Neuronal stem cell (in vitro differentiated cells): ENCODE measurements around the gene BMPER.

Experiments used
- DNase-seq: peaks from one replicate; pipeline ENCODE4 v3.0.0-alpha.2; 2013; ENCODE audit warnings: low spot score
- H2AFZ ChIP-seq: one replicate; pipeline ENCODE4 v1.6.1; 2013; ENCODE audit warnings: mild to moderate bottlenecking, low read length, inconsistent platforms
- H2AK5ac ChIP-seq: 2 replicates; pipeline ENCODE4 v1.6.1; 2013; ENCODE audit warnings: low read depth, mild to moderate bottlenecking, inconsistent platforms, low read length, moderate library complexity, mixed read lengths
- H2BK120ac ChIP-seq: 2 replicates; pipeline ENCODE4 v1.6.1; 2013; ENCODE audit warnings: low read depth, mild to moderate bottlenecking, inconsistent platforms, low read length, moderate library complexity, mixed read lengths
- H2BK12ac ChIP-seq: one replicate; pipeline ENCODE4 v1.6.1; 2013; ENCODE audit warnings: low read length, inconsistent platforms
- H2BK15ac ChIP-seq: 2 replicates; pipeline ENCODE4 v1.6.1; 2013; ENCODE audit warnings: mild to moderate bottlenecking, low read length, inconsistent platforms, mixed read lengths
- H2BK5ac ChIP-seq: one replicate; pipeline ENCODE4 v1.6.1; 2013; ENCODE audit warnings: inconsistent platforms, mild to moderate bottlenecking, low read length, moderate library complexity
- H3K14ac ChIP-seq: one replicate; pipeline ENCODE4 v1.6.1; 2013; ENCODE audit warnings: low read length, inconsistent platforms
- H3K18ac ChIP-seq: 2 replicates; pipeline ENCODE4 v1.6.1; 2013; ENCODE audit warnings: low read length, inconsistent platforms
- H3K23ac ChIP-seq: 2 replicates; pipeline ENCODE4 v1.6.1; 2013; ENCODE audit warnings: low read depth, mild to moderate bottlenecking, mixed read lengths, low read length, inconsistent platforms; ENCODE audit not compliant: poor library complexity
- H3K27ac ChIP-seq: replicated peaks from 3 replicates; pipeline ENCODE4 v1.5.1; 2013; ENCODE audit warnings: low read length, inconsistent platforms
- H3K27me3 ChIP-seq, 3 experiments: 2 replicates each; pipeline ENCODE4 v1.6.1; 2013; ENCODE audit warnings: low read length in 3 of 3, mild to moderate bottlenecking in 2 of 3, inconsistent platforms in 1 of 3, low read depth in 1 of 3, mixed read lengths in 1 of 3, moderate library complexity in 1 of 3; ENCODE audit not compliant: control insufficient read depth in 3 of 3, insufficient read depth in 3 of 3
- H3K36me3 ChIP-seq, 2 donors: replicated peaks in 1 of 2; 2 replicates each; pipeline ENCODE4 v1.6.1; 2013; ENCODE audit warnings: low read length in 2 of 2; ENCODE audit not compliant: control insufficient read depth in 2 of 2, insufficient read depth in 2 of 2
- H3K4ac ChIP-seq: 2 replicates; pipeline ENCODE4 v1.6.1; 2013; ENCODE audit warnings: inconsistent platforms, mild to moderate bottlenecking, low read length, moderate library complexity
- H3K4me1 ChIP-seq, 2 donors: 1 replicate in 1 of 2; 2 replicates in 1 of 2; pipeline ENCODE4 v1.6.1; 2013; ENCODE audit warnings: low read length in 2 of 2, low read depth in 1 of 2; ENCODE audit not compliant: control insufficient read depth in 2 of 2, insufficient read depth in 1 of 2
- H3K4me2 ChIP-seq: one replicate; pipeline ENCODE4 v1.6.1; 2013; ENCODE audit warnings: mild to moderate bottlenecking, low read length, inconsistent platforms; ENCODE audit not compliant: insufficient read depth, poor library complexity, severe bottlenecking
- H3K4me3 ChIP-seq, 2 donors: 2 replicates each; pipeline ENCODE4 v1.5.1; 2013; ENCODE audit warnings: low read length in 2 of 2, mild to moderate bottlenecking in 2 of 2, inconsistent platforms in 1 of 2, moderate library complexity in 1 of 2
- H3K79me1 ChIP-seq: one replicate; pipeline ENCODE4 v1.6.1; 2013; ENCODE audit warnings: low read depth, mild to moderate bottlenecking, inconsistent platforms, low read length, moderate library complexity
- H3K9ac ChIP-seq: one replicate; pipeline ENCODE4 v1.6.1; 2013; ENCODE audit warnings: mild to moderate bottlenecking, low read depth, low read length, inconsistent platforms; ENCODE audit not compliant: poor library complexity
- H3K9me3 ChIP-seq, 2 donors: replicated peaks in 1 of 2; 2 replicates each; pipeline versions ENCODE3 to v1.6.1; 2013; ENCODE audit warnings: low read length in 2 of 2, mild to moderate bottlenecking in 2 of 2, inconsistent platforms in 1 of 2, low read depth in 1 of 2, mixed read lengths in 1 of 2, moderate library complexity in 1 of 2; ENCODE audit not compliant: control insufficient read depth in 2 of 2, insufficient read depth in 1 of 2
- H4K8ac ChIP-seq: one replicate; pipeline ENCODE4 v1.6.1; 2013; ENCODE audit warnings: low read depth, mild to moderate bottlenecking, inconsistent platforms, low read length, moderate library complexity
- H4K91ac ChIP-seq: one replicate; pipeline ENCODE4 v1.6.1; 2013; ENCODE audit warnings: low read length, low read depth, mild to moderate bottlenecking, inconsistent platforms; ENCODE audit not compliant: poor library complexity
- WGBS, 2 donors: extraction: QIAGEN DNeasy Blood & Tissue Kit; methylation state at CpG; one replicate each; pipeline ENCODE4 v1.1.7; 2013; ENCODE audit warnings: missing lambda C conversion rate in 2 of 2, mixed read lengths in 1 of 2; ENCODE audit not compliant: insufficient read length in 2 of 2, insufficient replicate concordance in 1 of 2; ENCODE audit errors: extremely low coverage in 2 of 2; 5-methylcytosine and 5-hydroxymethylcytosine counted together

The BMPER gene

GRCh38 chr7:34058801-34059135 is 153.4 kb downstream of the BMPER start:
- no peaks in the 10 kb centered on the region for H3K79me1 ChIP-seq
- no peak overlapping the region for H3K4ac ChIP-seq
- H2BK15ac ChIP-seq = no peak overlapping the region
- peaks cover 0 to 12% of the 10 kb centered on the region in 2 donors for H3K4me1 ChIP-seq
- H2BK5ac ChIP-seq = no peak overlapping the region
- no peaks in the 10 kb centered on the region for H3K9me3 ChIP-seq
- H2BK120ac ChIP-seq = no peak overlapping the region
- no peaks in the 10 kb centered on the region for H3K27me3 ChIP-seq
- no peak overlapping the region for H3K23ac ChIP-seq
- H2BK12ac ChIP-seq = no peak overlapping the region
- no peak overlapping the region for H3K14ac ChIP-seq
- no peak overlapping the region for H3K18ac ChIP-seq
- H2AFZ ChIP-seq = no peak overlapping the region
- no peak for DNase-seq
- H3K4me2 ChIP-seq = no peak overlapping the region
- no peak overlapping the region for H3K4me3 ChIP-seq
- no peak overlapping the region for H4K91ac ChIP-seq
- H3K9ac ChIP-seq = no peak overlapping the region
- WGBS, 2 donors = no CpG with 5 or more reads among the region's 1 CpG
- no peak overlapping the region for H4K8ac ChIP-seq
- no peak overlapping the region for H2AK5ac ChIP-seq
- H3K27ac ChIP-seq = no peak overlapping the region
- no peaks in the 10 kb centered on the region for H3K36me3 ChIP-seq

GRCh38 chr7:34059136-34059828 is 153.9 kb downstream of the BMPER start:
- H2BK5ac ChIP-seq = no peak overlapping the region
- H4K91ac ChIP-seq = no peak overlapping the region
- H3K4ac ChIP-seq = no peak overlapping the region
- H3K79me1 ChIP-seq = no peaks in the 10 kb centered on the region
- H3K23ac ChIP-seq = no peak overlapping the region
- no peak overlapping the region for H2BK12ac ChIP-seq
- no peak overlapping the region for H2BK120ac ChIP-seq
- H3K4me2 ChIP-seq = no peak overlapping the region
- H3K4me3 ChIP-seq = no peak overlapping the region
- no peaks in the 10 kb centered on the region for H3K36me3 ChIP-seq
- no peak overlapping the region for H3K18ac ChIP-seq
- H4K8ac ChIP-seq = no peak overlapping the region
- no peak overlapping the region for H3K27ac ChIP-seq
- H3K4me1 ChIP-seq = peaks cover 0 to 12% of the 10 kb centered on the region in 2 donors
- H3K14ac ChIP-seq = no peak overlapping the region
- H3K9me3 ChIP-seq = no peaks in the 10 kb centered on the region
- WGBS, 2 donors = no CpG with 5 or more reads among the region's 8 CpGs
- DNase-seq = no peak
- H3K9ac ChIP-seq = no peak overlapping the region
- H2AFZ ChIP-seq = no peak overlapping the region
- H2BK15ac ChIP-seq = no peak overlapping the region
- no peaks in the 10 kb centered on the region for H3K27me3 ChIP-seq
- no peak overlapping the region for H2AK5ac ChIP-seq

DNA sequence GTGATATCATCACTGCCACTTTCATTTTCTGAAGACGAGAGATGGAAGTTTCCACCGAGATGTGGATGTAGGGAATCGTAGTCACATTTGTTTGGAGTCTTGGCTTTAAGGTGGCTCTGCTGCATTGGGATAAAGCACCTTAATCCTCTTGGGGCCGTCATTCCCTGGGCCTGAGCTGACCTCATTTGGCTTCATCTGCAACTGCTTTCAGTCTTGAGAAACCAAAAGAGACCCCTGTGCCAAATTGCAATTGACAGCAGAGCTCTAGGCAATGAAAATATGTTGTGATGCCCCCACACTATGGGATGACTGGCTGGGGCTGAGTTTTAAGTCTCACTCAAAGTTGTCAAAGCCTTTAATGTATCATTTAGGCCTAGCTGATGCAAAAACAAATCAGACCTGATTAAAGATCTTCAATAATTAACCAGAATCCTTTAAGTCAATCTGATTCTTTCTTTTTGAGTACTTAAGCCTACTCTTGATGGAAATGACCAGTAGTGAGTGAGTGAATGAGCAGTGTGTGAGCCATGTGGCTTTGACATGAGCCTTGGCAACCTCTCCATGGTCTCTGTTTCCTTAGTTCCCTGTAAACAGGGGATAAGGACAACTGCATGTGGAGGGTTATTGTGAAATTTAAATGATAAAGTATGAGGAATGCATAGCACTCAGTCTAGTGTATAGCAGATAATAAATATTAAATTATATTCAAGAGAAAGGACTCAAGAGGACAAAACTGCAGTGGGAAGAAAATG is 155.0 kb downstream of the BMPER start:
- Histone ChIP-seq H3K14ac (no peak overlapping the region), H3K79me1 (no peaks in the 10 kb centered on the region), H3K36me3 (no peaks in the 10 kb centered on the region), H2BK15ac (no peak overlapping the region), H2AK5ac (no peak overlapping the region), H3K23ac (no peak overlapping the region), H2BK120ac (no peak overlapping the region), H3K27ac (no peak overlapping the region), H2AFZ (no peak overlapping the region), H3K4me3 (no peak overlapping the region), H3K9ac (no peak overlapping the region), H3K27me3 (no peaks in the 10 kb centered on the region), H3K4me2 (no peak overlapping the region), H2BK12ac (no peak overlapping the region), H3K4me1 (peaks cover 0 to 12% of the 10 kb centered on the region in 2 donors), H3K9me3 (no peaks in the 10 kb centered on the region), H4K8ac (no peak overlapping the region), H4K91ac (no peak overlapping the region), H2BK5ac (no peak overlapping the region), H3K18ac (no peak overlapping the region), H3K4ac (no peak overlapping the region)
- WGBS, 2 donors = no CpG with 5 or more reads among the region's 4 CpGs
- DNase-seq = no peak

DNA sequence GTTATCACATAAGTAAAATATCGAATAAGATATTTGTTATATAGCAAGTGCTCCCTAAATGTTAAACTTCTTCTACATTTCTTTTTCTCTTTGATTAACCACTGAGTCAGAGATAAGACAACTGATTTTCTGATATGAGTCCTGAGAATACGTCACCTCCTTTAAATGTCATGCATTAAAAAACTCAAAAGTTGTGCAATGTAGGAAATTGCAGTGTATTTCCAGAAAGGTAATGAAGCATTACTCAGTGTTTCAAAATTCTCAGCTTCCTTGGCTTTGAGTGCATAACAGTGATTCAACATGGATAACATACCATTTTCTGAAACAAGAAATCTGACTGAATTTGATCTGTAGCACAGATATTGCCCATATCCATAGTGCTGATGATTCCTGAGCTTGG is 155.8 kb downstream of the BMPER start:
- Histone ChIP-seq H2AFZ (no peak overlapping the region), H3K36me3 (no peaks in the 10 kb centered on the region), H4K8ac (no peak overlapping the region), H3K9me3 (no peaks in the 10 kb centered on the region), H3K18ac (no peak overlapping the region), H3K9ac (no peak overlapping the region), H3K27ac (no peak overlapping the region), H3K79me1 (no peaks in the 10 kb centered on the region), H2BK12ac (no peak overlapping the region), H3K4me2 (no peak overlapping the region), H2AK5ac (no peak overlapping the region), H2BK5ac (no peak overlapping the region), H2BK120ac (no peak overlapping the region), H3K4me3 (no peak overlapping the region), H3K14ac (no peak overlapping the region), H3K4me1 (peaks cover 0 to 12% of the 10 kb centered on the region in 2 donors), H3K4ac (no peak overlapping the region), H3K23ac (no peak overlapping the region), H3K27me3 (no peaks in the 10 kb centered on the region), H2BK15ac (no peak overlapping the region), H4K91ac (no peak overlapping the region)
- no peak for DNase-seq
- no CpG with 5 or more reads among the region's 2 CpGs for WGBS, 2 donors
